Activated T-helper 1 cell treated with anti-CD3 and anti-CD28 coated beads, Interleukin-2, amount 50 U/mL, for 16 hours (primary cell): ENCODE data around the gene KIF3B.
"Not testable (repeated sequence)": the region's sequence is repeated elsewhere in the genome, so short reads cannot be mapped to it uniquely, and the experiment has no call there.

Experiments used
- DNase-seq, 2 donors: peaks; one replicate each; pipeline ENCODE4 v3.0.0-alpha.2; 2020; ENCODE audit warnings: low read depth in 1 of 2, low spot score in 1 of 2

KIF3B gene

DNA sequence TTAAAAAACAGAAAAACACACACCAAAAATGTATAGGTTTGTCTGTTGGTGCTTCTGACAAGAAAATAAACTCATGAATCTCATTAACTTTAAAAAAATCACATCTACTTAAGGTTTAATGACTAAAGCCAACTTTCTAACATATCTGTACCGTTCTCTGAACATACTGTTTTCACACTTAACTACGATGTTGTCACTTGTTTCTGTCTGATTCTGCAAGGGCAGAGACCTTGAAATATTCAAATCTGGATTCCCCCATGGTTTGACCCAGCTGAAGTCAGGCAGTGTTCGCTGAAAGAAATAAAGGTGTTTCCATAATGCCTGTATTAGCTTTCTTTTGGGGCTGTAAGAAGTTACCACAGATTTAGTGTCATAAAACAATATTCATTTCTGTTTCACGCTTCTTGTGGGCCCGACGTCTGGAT is 78.0 kb downstream of the KIF3B start:
- no peak for DNase-seq

DNA sequence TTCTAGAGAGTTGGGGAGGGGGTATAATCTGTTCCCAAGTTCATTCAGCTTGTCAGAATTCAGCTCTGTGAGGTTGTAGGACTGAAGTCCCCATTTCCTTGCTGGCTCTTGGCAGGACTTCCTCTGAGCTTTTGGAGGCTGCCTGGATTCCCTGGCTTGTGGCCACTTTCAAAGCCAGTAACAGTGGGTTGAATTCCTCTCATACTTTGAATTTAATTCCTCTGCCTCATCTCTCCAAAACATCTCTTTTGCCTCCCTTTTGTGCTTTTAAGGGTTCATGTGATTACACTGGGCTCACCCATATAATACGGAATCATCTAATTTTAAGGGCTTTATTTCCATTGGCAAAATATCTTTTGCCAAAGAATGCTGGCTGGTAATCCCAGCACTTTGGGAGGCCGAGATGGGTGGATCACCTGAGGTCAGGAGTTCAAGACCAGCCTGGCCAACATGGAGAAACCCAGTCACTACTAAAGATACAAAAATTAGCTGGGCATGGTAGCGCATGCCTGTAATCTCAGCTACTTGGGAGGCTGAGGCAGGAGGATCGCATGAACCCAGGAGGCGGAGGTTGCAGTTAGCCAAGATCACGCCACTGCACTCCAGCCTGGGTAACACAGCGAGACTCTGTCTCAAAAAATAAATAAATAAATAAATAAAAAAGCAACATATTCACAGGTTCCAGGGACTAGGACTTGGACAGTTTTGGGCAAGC is 78.6 kb downstream of the KIF3B start:
- not testable (repeated sequence) for DNase-seq

DNA sequence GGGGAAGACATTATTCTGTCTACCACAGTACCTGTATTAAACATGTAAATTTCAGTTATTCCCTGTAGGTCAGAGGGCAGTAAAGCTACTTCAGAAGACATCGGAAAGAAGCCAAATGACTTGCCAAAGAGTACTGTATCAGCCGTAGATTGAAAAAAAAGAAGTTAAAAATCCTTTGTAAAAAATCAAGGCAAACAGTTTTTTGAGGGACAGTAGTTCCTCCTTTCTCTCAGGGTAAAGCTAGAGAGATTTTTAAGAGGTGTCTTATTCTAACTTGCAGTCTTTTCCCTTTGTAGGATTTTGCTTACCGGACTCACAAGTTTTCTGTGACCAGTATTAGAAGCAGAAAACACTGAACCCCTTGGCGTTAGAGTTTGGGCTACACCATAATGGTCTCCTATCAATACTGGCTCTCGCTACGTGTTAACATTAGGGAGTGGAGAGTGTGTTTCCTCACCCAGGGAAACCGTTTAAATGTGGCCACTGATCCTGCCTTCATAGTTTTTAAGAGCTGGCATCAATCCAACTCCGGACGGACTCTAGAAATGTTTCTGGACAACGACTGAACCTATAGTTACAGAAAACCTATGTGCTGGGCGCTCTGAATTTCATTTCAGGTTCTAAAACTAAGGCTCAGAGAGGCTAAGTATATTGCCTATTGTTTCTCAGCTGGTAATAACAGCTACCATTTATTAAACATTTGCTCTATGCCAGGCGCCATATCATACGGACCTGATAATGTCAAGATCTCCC is 79.3 kb downstream of the KIF3B start:
- DNase-seq: no peak

DNA sequence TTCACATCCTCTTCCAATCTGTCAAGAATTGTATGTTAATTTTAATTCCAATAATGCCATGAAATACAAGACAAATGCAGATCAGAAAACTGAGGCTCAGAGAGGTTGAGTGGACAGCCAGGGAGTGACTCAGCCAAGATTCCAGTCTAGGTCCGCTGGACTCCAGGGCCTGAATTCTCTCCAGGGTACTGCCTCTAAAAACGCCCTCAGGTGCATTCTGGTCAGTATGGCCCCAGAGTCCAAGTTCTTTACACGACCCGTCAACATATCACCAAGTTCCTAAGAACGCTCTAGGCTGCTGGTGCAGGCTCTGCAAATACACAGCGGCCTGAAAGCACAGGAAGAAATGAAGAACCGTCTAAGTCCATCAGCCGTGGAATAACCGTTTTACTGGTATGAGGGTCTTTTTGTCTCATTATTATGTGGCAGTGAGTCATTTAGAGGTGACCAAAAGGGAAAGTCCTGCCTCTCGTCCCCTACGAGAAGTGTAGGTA is 80.0 kb downstream of the KIF3B start:
- DNase-seq: no peak

DNA sequence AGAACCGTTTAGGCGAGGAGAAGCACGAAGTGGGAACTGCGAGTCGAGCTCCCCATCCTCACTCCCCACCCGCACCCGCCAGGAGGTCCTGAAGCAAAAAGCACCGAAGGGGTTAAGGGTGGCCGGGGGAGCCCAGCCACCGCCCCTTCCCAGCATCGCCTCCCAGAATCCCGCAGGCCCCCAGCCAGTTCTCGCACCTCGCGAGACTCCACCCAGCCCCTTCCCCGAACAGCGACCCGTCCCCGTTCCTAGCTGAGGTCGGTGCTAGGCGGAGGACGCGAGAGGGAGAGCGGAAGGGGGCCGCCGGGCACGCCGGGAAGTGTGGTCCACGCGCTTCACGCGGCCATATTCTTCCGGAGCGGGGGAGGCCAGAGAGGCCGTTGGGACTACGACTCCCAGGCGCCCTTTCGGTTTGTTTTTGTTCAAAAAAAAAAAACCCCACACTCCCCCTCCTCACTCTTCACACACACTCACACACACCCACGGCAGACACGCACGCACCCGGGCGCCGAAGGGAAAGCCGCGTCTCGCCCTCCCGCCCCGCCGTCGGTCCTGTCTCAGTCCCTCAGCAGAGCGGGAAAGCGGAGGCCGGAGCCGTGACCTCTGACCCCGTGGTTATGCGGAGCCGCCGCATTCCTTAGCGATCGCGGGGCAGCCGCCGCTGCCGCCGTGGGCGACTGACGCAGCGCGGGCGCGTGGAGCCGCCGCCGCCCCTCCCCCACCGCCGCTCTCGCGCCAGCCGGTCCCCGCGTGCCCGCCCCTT is 80.6 kb downstream of the KIF3B start, which contains the start of gene ASXL1:
Gene ASXL1 (plus strand): TSS at position 463 of the 763 bp plus-strand sequence. CDS start 445 bp downstream, outside the sequence.
- DNase-seq: peak; percentile 85 to 93

DNA sequence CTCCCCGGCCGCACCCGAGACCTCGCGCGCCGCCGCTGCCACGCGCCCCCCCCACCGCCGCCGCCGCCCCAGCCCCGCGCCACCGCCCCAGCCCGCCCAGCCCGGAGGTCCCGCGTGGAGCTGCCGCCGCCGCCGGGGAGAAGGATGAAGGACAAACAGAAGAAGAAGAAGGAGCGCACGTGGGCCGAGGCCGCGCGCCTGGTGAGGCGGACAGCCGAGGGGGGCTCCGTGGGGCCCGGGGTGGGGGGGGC is 81.1 kb downstream of the KIF3B start:
- DNase-seq: no peak

DNA sequence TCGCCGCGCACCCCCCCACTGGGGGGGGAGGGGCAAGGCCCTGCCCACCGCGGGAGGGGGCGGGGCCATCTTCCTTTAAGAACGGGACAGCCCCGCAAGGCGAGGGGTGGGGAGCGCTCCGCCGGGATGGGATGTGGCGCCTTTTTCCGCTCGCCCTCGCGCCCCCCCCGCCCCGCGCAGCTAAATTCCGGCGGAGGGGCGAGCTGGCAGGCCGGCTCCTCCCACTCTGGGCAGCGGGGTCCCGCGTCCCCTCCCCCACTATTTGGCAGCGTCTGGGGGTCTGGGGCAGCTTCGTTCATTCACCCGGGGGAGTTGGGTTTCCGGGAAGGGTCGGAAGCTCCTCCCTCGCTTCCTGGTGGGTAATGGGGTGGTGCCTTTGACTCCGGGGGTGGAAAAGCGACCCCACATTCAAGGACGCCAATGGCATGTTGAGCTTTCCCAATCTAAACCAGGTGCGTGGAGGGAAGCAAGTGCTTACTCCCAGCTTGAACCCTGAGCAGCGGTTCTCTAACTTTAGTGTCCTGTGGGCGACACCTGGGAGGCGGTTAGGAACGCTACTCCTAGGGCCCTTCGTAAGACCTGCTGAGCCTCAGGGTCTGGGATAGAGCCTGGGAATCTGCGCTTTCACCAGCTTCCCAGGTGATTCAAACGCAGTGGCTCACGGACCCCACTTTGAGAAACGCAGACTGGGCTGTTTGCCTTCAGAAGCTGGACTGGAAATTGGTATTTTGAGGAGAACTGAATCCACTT is 81.6 kb downstream of the KIF3B start:
- DNase-seq: peak; percentile 39 to 64

DNA sequence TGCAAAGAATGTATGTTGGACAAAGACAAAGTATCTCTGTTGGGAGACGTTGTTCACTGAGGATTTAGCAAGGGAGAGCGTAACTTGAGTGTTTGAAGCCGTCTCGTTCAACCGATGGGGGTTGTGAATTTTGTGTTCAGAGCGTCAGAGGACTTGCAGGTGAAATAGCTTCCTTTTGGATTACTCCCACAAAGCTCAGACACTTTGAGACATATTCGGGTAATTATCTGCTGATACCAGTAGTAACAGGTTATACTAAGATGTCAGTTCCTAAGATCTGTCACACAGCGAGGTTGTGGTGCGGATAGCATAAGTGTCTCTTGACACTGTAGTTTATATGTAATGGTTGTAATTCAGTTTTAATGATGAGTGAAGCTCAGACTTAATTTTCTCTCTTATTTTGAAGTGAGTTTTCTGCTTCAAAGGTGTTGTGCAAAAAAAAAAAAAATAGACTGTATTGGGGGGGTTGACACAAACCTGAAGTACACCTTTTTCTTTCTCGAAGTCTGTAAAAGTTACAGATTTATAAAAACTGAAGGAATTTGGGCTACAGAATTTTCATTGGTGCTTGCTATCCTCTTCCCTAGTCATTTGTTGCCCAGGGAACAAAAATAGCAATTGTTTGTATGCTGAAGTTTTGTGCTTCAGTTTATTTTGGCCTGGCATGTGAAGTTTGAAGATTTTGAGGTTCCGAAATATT is 82.3 kb downstream of the KIF3B start:
- no peak for DNase-seq

DNA sequence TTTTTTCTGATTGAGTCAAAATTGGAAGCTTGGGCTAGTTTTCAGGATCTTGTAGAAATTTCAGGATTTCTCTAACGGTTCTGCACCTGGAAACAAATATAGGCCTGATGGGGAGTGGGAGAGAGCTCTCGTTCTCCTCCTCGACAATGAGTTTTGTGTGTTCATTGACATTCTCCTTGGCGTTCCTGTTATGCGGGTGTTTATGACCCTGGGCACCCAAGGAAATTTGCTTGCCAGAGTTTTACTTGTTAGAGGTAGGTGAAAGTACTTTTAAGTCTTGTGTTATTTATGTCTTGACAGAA is 82.8 kb downstream of the KIF3B start:
- no peak for DNase-seq

DNA sequence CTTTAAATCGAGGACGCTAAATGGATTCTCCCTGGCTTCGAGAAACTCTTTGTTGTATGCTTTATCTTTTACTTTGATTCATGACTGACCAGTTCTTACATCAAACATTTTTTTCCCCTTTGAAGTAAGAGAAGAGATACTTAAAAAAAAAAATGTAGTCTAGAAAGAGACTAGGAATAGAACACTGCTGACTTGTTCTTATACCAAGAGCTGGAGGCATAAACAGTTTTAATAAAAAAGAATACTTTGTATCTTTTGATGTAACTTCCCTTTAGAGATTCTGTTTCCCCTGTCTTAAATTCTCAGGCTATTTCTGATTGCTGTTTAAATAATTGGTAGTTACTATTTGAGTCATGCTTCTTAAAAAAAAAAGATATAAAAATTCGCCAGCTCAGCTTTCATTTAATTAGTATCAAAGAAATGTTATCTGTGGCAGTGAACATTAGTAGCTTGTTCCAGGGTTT is 85.5 kb downstream of the KIF3B start:
- no peak for DNase-seq

DNA sequence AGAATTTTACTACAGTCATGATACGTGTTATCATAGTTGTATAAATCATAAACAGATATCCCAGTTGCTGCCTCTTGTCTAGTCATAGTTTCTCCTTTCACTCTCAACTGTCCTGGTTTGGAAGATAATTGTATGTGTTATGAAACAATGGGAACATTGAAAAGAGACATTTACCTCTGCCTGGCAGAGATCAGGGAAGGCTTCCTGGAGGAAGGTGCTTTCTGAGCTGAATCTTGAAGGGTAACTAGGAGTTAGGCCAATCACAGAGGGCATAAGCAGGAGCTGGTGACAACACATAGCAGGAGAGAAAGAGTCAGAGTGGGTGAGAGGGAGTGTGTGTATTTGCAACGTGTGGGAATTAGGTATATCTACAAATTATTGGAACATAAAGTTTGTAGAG is 86.0 kb downstream of the KIF3B start:
- DNase-seq: no peak

DNA sequence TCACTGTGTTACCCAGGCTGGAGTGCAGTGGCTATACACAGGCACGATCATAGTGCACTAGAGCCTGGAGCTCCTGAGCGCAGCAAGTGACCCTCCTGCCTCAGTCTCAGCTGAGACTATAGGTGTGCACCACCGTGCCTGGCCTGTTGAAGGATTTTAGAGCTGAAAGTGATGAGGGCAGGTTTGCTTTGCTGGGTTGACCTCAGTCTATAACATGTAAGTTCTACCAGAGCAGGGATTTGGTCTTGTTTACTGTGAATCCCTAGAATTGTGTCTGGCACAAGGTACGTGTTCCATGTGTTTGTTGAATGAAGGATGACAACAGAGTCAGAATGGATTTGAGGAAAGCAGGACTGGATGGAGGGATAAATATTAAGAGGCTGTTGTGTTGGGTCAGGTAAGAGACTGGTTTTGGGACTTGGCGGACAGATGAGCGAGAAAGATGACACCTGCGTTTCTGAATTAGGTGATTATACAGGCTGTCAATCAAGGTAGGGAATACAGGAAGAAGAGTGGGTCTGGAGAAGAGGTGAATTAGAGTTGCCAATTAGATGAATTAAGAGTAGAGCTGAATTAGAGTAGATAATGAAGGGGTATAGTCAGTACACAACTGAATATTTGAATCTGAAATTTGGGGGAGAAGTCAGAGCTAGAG is 87.2 kb downstream of the KIF3B start:
- no peak for DNase-seq

DNA sequence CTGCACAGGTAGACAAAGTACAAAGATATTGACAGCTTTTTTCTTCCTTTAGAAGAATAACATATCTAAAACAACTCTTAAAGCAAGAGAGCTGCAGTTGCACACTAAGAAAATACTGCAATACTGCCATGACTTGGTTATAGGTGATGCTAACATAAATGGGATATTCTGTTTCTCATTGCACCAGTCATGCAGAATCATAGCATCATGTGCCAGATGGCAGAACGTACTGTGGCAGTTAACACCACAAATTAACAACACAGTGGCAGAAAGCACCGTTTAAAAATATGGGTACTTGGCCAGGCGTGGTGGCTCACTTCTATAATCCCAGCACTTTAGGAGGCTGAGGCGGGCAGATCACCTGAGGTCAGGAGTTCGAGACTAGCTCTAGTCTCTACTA is 88.1 kb downstream of the KIF3B start:
- DNase-seq: no peak

DNA sequence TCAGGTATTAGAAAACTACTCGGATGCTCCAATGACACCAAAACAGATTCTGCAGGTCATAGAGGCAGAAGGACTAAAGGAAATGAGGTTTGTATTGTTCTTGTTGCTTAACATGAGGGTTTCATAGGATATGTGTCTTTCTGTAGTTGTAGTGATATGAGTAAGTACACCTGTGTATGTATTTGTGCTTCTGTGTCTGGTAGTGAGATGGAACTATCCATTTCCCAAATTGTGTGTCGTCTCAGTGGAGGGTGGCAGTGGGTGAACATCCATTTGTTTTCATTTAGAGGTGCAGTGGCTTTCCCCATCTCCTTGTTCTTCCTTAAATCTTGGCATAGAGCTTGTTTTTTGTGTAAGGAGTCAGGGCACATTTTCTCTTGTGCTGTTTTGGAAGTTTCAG is 88.9 kb downstream of the KIF3B start:
- DNase-seq: no peak

DNA sequence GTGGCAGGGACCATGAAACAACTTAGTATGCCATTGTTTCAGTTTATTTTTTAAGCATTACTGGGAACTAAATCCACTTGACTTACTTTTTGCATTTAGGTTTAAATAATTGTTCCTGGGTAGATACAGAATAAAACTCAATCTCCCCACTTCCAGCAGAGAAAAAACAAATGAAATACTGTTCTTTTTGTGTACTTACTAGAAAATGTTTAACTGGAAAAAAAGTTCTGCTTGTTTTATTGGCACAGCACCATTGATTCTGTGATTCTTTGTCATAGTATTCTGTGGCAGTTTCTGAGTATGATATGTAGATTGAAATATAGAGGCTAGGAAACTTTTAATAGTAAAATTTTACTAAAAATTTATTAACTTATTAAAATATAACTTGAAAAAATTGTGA is 90.9 kb downstream of the KIF3B start:
- no peak for DNase-seq

DNA sequence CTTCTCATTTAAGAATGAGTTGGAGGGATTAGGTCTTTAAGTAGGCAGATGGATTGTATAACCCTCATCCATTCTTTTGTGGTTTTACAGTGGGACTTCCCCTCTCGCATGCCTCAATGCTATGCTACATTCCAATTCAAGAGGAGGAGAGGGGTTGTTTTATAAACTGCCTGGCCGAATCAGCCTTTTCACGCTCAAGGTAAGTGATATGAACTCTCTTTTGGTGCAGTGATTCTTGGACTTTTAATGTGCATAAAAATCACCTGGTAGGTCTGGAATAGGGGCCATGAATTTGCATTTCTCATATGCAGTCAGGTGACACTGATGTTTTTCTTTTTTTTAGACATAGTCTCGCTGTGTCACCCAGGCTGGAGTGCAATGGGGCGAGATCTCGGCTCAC is 91.5 kb downstream of the KIF3B start:
- DNase-seq: no peak

DNA sequence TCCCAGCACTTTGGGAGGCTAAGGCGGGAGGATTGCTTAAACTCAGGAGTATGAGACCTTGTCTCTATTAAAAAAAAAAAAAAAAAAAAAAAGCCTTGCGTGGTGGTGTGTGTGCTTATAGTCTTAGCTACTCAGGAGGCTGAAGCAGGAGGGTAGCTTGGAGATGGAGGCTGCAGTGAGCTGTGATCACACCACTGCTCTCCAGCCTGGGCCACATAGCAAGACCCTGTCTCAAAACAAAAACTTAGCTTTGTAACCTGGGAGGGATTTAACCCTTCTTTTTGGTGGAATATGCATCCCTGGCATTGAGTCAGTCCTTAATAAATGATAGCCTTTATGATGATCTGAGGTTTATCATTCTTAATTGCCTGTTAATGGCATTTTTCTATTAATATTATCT is 93.4 kb downstream of the KIF3B start:
- DNase-seq: no peak

DNA sequence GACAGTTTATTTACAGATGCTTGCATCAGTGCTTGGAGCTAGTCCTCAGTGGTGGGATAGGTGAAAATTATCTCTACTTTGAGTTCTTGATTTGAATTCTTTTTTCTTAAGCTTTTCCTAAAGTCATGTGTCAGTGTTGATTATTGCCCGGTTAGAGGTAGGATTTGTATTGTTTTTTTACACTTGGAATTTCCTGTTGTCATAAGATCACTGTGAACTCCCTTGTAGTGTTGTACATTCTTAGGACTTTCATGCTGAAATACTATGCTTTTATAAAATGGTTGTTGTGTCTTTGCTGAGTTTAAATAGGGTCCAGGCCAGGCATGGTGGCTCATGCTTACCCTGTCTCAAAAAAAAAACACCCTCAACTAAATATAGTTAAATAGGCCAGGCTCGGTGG is 101.0 kb downstream of the KIF3B start:
- DNase-seq: no peak

DNA sequence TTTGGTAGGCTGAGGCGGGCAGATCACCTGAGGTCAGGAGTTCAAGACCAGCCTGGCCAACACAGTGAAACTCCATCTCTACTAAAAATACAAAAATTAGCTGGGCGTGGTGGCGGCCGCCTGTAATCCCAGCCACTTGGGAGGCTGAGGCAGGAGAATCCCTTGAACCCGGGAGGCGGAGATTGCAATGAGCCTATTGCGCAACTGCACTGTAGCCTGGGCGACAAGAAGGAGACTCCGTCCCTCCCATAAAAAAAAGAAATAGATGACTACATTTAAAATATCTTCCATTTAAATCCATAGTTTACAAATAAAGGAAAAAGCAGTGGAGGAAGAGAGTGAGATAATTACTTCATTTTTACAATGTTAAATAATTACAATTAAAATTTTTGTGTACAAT is 102.6 kb downstream of the KIF3B start:
- DNase-seq: not testable (repeated sequence)

DNA sequence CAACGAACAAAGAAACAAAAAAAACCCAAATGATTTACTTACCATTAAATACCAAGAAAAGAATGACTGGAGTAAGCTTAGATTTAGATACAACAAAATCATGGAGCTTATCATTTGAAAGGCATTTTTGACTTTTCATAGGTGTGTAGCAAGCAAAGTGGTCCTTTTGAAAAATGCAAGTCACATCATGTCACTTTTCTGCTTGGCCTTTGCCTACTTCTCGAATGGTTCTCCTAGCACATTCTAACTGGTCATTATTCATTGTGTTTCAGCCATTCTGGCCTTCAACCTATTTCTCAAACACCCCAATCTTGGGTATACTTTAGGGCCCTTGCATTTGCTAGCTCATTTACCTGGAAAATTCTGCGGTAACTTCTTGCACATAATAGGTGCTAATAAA is 103.3 kb downstream of the KIF3B start:
- no peak for DNase-seq
